GM18502 (cell line): ENCODE measurements around the gene PRPF39.
"Not testable (repeated sequence)": the region's sequence is repeated elsewhere in the genome, so short reads cannot be mapped to it uniquely, and the experiment has no call there.

Experiments
- ATAC-seq: cut with Tn5 transposase; IDR thresholded peaks from one replicate; pipeline ENCODE4 v1.9.1; 2021; ENCODE audit warnings: mild to moderate bottlenecking; ENCODE audit not compliant: unreplicated experiment, poor library complexity

The PRPF39 gene

GRCh38 chr14:45135156-45135555, 51.2 kb downstream of the PRPF39 start:
- no peak for ATAC-seq

GRCh38 chr14:45135659-45136395, 51.9 kb downstream of the PRPF39 start, which contains the start of gene FANCM:
Gene FANCM (plus strand): TSS chr14:45135930. CDS start chr14:45136032, 102 bp downstream.
- peak; percentile 43 for ATAC-seq

- ATAC-seq = no peak
Measured at GRCh38 chr14:45136399-45136798, 52.5 kb downstream of the PRPF39 start.

GRCh38 chr14:45140661-45141187, 56.8 kb downstream of the PRPF39 start:
- ATAC-seq = no peak

GRCh38 chr14:45142083-45142482, 58.2 kb downstream of the PRPF39 start:
- not testable (repeated sequence) for ATAC-seq

GRCh38 chr14:45144658-45145057, 60.7 kb downstream of the PRPF39 start:
- ATAC-seq = peak; percentile 71

- ATAC-seq = peak; percentile 72
Measured at GRCh38 chr14:45145214-45145613, 61.3 kb downstream of the PRPF39 start.

GRCh38 chr14:45149602-45150001, 65.7 kb downstream of the PRPF39 start:
- no peak for ATAC-seq

GRCh38 chr14:45150386-45150890, 66.5 kb downstream of the PRPF39 start:
- ATAC-seq = no peak

- ATAC-seq = peak; percentile 88
Measured at GRCh38 chr14:45156067-45156466, 72.2 kb downstream of the PRPF39 start.
